Measurements from ENCODE around the gene SLC1A6. TPM values are rescaled to one million over a fixed set of nuclear protein-coding genes. Genes with fewer than 3 reads are reported as not detected.

SLC1A6 gene
- total and polyA plus RNA-seq, 12 donors, result not detected

- intact Hi-C loops (cut with DNase I), result no loop called here
- Histone ChIP-seq H3K4me1 (no peaks in the 10 kb centered on the region), H3K9me3 (peaks cover 0 to 63% (median 34%) of the 10 kb centered on the region in 11 donors), H3K36me3 (no peaks in the 10 kb centered on the region), H3K27ac (no peak overlapping the region), H3K4me3 (no peak overlapping the region), H3K27me3 (peaks cover 0 to 15% (median 3%) of the 10 kb centered on the region in 7 donors)
- DNase-seq (no peak), ATAC-seq (no peak)
- TF ChIP-seq CTCF (IDR thresholded peaks at IDR 0.05), result no peak
- 0 to 76% methylated on average over 1 of the region's 1 CpG for WGBS, 2 donors
These were observed 20.4 kb downstream of the SLC1A6 start for GRCh38 chr19:14959263-14959662.

- no peak for DNase-seq
- intact Hi-C loops (cut with DNase I), result no loop called here
- Histone ChIP-seq H3K4me1 (no peaks in the 10 kb centered on the region), H3K9me3 (peaks cover 0 to 55% (median 28%) of the 10 kb centered on the region in 11 donors), H3K36me3 (no peaks in the 10 kb centered on the region), H3K4me3 (no peak overlapping the region), H3K27me3 (peaks cover 0 to 23% (median 9%) of the 10 kb centered on the region in 7 donors), H3K27ac (no peak overlapping the region)
- WGBS, 2 donors, result 86 to 90% methylated on average over 3 of the region's 3 CpGs
- ATAC-seq, result no peak
- TF ChIP-seq CTCF (IDR thresholded peaks at IDR 0.05), result no peak
These were observed 22.2 kb downstream of the SLC1A6 start for GRCh38 chr19:14957464-14957863.

GRCh38 chr19:14954071-14954655 is 25.5 kb downstream of the SLC1A6 start:
- DNase-seq (no peak), ATAC-seq (no peak)
- no peak for TF ChIP-seq CTCF (IDR thresholded peaks at IDR 0.05)
- Histone ChIP-seq H3K27ac (no peak overlapping the region), H3K9me3 (peaks cover 0 to 26% (median 16%) of the 10 kb centered on the region in 11 donors), H3K4me3 (no peak overlapping the region), H3K4me1 (no peaks in the 10 kb centered on the region), H3K27me3 (peaks cover 0 to 38% (median 9%) of the 10 kb centered on the region in 7 donors), H3K36me3 (no peaks in the 10 kb centered on the region)
- WGBS, 2 donors, result 15 to 21% methylated on average over 24 of the region's 24 CpGs
- intact Hi-C loops (cut with DNase I), result no loop called here

GRCh38 chr19:14952767-14953166 is 26.9 kb downstream of the SLC1A6 start:
- no peak for DNase-seq
- 80 to 83% methylated on average over 11 of the region's 11 CpGs for WGBS, 2 donors
- no peak overlapping the region for H3K27ac ChIP-seq
- H3K36me3 ChIP-seq, result no peaks in the 10 kb centered on the region
- peaks cover 0 to 38% (median 9%) of the 10 kb centered on the region in 7 donors for H3K27me3 ChIP-seq
- TF ChIP-seq CTCF (IDR thresholded peaks at IDR 0.05), result no peak
- no peak overlapping the region for H3K4me3 ChIP-seq
- no peaks in the 10 kb centered on the region for H3K4me1 ChIP-seq
- ATAC-seq, result no peak
- H3K9me3 ChIP-seq, result peaks cover 0 to 12% (median 2%) of the 10 kb centered on the region in 11 donors
- intact Hi-C loops (cut with DNase I), result no loop called here

Data from heart right ventricle (tissue), 16 donors.